SK-N-MC (cell line): ENCODE measurements around the gene DLD.

Experiments used
- DNase-seq: peaks from one replicate; pipeline ENCODE4 v3.0.0-alpha.2; 2011; ENCODE audit warnings: low read depth, low spot score
- H3K27ac ChIP-seq: fragments of 200-600 bp; sonication (generic); 2 replicates; pipeline ENCODE4 v1.5.1; 2016; ENCODE audit warnings: mixed run types
- H3K36me3 ChIP-seq: fragments of 200-600 bp; sonication (generic); 2 replicates; pipeline ENCODE4 v1.6.1; 2017; ENCODE audit warnings: antibody characterized with exemption, low read length, mixed read lengths; ENCODE audit not compliant: insufficient read depth
- H3K4me3 ChIP-seq: fragments of 200-600 bp; sonication (generic); 2 replicates; pipeline ENCODE4 v1.5.1; 2016
- H3K9ac ChIP-seq: fragments of 200-600 bp; sonication (generic); 2 replicates; pipeline ENCODE4 v1.8.0; 2017; ENCODE audit warnings: mixed run types, mixed read lengths; ENCODE audit not compliant: insufficient read length
- H3K9me3 ChIP-seq: fragments of 200-600 bp; sonication (generic); 2 replicates; pipeline ENCODE4 v1.6.1; 2017; ENCODE audit warnings: low read depth, mild to moderate bottlenecking, antibody characterized with exemption, low read length, moderate library complexity, mixed read lengths
- EZH2 ChIP-seq: fragments of 200-600 bp; sonication (generic); IDR thresholded peaks from one replicate; pipeline ENCODE4 v1.6.1; 2017; ENCODE audit warnings: antibody characterized with exemption
- FOXP2 ChIP-seq: optimal IDR thresholded peaks from 2 replicates; pipeline ENCODE3; 2011; ENCODE audit warnings: mild to moderate bottlenecking, moderate library complexity; ENCODE audit not compliant: insufficient read depth; ENCODE audit errors: extremely low read length, control extremely low read depth
- POLR2AphosphoS5 ChIP-seq: IDR thresholded peaks from 2 replicates; pipeline ENCODE4 v1.6.1; 2012; ENCODE audit warnings: mild to moderate bottlenecking, low read depth, low read length, borderline replicate concordance

DLD gene

DNA sequence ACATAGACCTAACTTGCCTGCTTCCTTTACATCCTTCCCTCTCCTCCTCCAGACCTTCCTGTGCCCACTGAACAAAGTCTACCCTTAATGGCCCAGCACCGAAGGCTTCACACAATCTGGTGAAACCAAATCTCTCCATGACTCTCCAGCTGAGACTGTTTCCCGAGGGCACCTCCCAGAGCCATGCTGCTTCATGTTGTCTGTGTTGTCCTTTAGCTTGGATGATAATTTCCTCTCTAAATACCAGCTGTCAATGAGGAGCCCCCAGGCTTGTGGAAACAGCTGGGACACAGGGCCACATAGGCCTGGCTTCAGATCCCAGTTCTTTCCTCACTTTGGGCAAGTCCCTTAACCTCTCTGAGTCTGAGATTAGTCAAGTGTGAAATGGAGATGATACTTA, 54.3 kb downstream of the DLD start:
- H3K27ac ChIP-seq: no peak overlapping the region
- no peak overlapping the region for H3K9ac ChIP-seq
- no peak for DNase-seq
- TF ChIP-seq EZH2 (no peak), POLR2AphosphoS5 (no peak), FOXP2 (no peak)
- no peaks in the 10 kb centered on the region for H3K9me3 ChIP-seq
- no peak overlapping the region for H3K4me3 ChIP-seq
- peaks cover 94% of the 10 kb centered on the region for H3K36me3 ChIP-seq

DNA sequence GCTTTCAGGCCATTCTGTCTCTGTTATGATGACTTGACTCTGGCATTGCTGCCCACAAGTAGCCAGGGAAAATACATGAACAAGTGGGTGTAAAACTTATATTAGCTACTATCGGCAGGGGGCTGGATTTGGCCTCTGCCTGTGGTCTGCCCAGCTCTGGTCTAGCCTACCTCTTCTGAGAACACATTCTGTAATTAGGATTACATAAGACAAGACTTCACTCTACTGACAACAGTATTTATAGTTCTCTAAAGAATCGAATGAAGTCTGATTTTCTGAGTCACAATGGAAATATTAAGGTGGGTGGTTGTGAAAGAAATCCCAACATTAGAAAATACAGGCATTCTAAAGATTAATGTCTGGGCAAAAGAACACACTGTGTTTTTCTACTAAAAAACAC, 55.5 kb downstream of the DLD start:
- Histone ChIP-seq H3K4me3 (no peak overlapping the region), H3K27ac (no peak overlapping the region), H3K9me3 (no peaks in the 10 kb centered on the region), H3K36me3 (peaks cover 94% of the 10 kb centered on the region), H3K9ac (no peak overlapping the region)
- no peak for TF ChIP-seq EZH2
- DNase-seq: no peak

DNA sequence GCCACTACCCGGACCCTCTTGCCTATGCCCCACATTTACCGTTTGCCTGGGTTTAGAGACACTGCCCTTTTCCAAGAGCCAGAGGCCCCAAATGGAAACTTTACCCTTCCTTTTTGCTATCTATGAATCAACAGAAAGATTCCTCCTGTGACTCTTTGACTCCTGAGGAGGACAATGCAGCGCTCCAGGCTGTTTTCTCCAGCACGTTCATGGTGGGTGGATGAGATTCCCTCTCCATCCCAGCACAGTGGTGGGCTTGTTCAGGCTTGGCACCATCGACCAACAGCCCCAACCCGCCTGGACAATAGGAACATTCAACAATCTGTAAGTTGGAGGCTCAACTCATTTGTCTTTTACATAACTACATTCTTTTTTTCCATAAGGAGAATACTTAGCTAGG, 55.9 kb downstream of the DLD start:
- Histone ChIP-seq H3K9ac (no peak overlapping the region), H3K27ac (no peak overlapping the region), H3K36me3 (peaks cover 99% of the 10 kb centered on the region), H3K4me3 (no peak overlapping the region), H3K9me3 (no peaks in the 10 kb centered on the region)
- TF ChIP-seq FOXP2: no peak
- no peak for TF ChIP-seq EZH2
- TF ChIP-seq POLR2AphosphoS5: no peak
- DNase-seq: no peak

DNA sequence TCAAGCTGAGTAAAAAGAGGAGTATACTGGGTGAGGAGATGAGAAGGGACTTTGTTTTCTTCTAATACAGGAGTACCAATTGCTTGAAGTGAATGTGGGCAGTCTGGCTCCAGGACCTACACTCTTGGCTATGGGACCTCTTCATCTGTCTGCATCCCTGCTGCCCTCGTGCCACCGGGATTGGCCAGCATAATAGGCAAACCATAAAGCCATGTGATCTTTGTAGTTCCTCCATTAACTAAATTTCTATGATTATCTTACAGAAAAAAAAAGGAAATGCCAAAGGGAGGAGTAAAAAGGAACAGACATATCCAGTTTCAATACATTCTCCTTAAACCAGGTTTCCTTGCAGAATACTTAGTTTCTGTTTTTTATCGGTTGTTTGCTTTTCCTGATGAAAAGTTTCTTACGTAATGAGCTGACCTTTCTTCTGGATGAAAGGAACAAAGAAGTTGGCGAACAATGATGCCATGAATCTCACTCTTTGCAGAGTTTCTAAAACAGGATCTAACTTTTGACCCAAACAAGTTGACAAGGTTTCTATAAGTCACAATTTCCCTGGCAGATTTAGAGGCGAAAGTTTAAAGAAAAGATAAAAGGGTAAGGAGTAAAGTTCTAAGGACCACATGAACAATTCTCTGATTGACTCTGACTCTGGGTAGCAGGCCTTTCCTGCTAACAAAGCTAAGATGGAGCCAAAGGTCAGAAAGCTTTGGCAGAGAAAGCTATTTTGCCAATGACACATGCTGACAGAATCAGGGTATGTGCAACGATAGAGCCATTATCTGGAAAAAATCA, 57.9 kb downstream of the DLD start:
- no peak overlapping the region for H3K9ac ChIP-seq
- H3K36me3 ChIP-seq: peaks cover 99% of the 10 kb centered on the region
- H3K4me3 ChIP-seq: no peak overlapping the region
- no peaks in the 10 kb centered on the region for H3K9me3 ChIP-seq
- H3K27ac ChIP-seq: no peak overlapping the region
- no peak for DNase-seq
- TF ChIP-seq POLR2AphosphoS5 (no peak), FOXP2 (no peak), EZH2 (no peak)

- Histone ChIP-seq H3K9me3 (no peaks in the 10 kb centered on the region), H3K4me3 (no peak overlapping the region), H3K27ac (no peak overlapping the region), H3K9ac (no peak overlapping the region), H3K36me3 (peaks cover 98% of the 10 kb centered on the region)
- TF ChIP-seq POLR2AphosphoS5: no peak
- no peak for TF ChIP-seq EZH2
- TF ChIP-seq FOXP2: no peak
- no peak for DNase-seq
Observed at GRCh38 chr7:107949443-107949935, 58.5 kb downstream of the DLD start.

- H3K36me3 ChIP-seq: peaks cover 96% of the 10 kb centered on the region
- H3K4me3 ChIP-seq: no peak overlapping the region
- DNase-seq: no peak
- H3K27ac ChIP-seq: no peak overlapping the region
- no peak overlapping the region for H3K9ac ChIP-seq
- no peaks in the 10 kb centered on the region for H3K9me3 ChIP-seq
- TF ChIP-seq FOXP2: no peak
- no peak for TF ChIP-seq POLR2AphosphoS5
- no peak for TF ChIP-seq EZH2
Observed at GRCh38 chr7:107951172-107951787, 60.3 kb downstream of the DLD start.

DNA sequence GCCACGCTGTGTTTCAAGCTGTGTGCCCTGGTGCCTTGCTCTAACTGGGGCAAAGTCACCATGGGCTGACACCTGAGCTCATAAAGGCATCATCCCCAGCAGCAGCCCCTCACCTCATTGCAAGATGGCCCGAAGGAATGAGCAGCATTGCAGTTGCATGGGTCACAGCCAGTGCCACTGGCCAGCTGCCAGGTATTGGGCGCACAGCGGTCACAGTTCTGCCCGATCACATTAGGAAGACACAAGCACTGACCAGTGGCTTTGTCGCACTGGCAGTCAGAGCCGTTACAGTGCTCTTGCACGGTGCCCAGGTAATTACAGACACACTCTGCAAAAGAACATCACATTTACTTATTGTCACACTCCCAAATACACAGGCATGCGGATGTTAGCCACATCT, 60.9 kb downstream of the DLD start:
- TF ChIP-seq FOXP2: no peak
- Histone ChIP-seq H3K36me3 (peaks cover 97% of the 10 kb centered on the region), H3K9ac (no peak overlapping the region), H3K4me3 (no peak overlapping the region), H3K27ac (no peak overlapping the region), H3K9me3 (no peaks in the 10 kb centered on the region)
- no peak for DNase-seq

GRCh38 chr7:107953265-107953923, 62.4 kb downstream of the DLD start:
- Histone ChIP-seq H3K4me3 (no peak overlapping the region), H3K27ac (no peak overlapping the region), H3K9ac (no peak overlapping the region), H3K36me3 (peaks cover 97% of the 10 kb centered on the region), H3K9me3 (no peaks in the 10 kb centered on the region)
- TF ChIP-seq EZH2 (no peak), FOXP2 (no peak), POLR2AphosphoS5 (no peak)
- DNase-seq: no peak
